ENCODE measurements around the gene ADARB2. TPM values are rescaled to one million over a fixed set of nuclear protein-coding genes. Genes with fewer than 3 reads are reported as not detected.

The ADARB2 gene
- total and polyA plus RNA-seq, 3 experiments from 2014 or later, result not detected

DNA sequence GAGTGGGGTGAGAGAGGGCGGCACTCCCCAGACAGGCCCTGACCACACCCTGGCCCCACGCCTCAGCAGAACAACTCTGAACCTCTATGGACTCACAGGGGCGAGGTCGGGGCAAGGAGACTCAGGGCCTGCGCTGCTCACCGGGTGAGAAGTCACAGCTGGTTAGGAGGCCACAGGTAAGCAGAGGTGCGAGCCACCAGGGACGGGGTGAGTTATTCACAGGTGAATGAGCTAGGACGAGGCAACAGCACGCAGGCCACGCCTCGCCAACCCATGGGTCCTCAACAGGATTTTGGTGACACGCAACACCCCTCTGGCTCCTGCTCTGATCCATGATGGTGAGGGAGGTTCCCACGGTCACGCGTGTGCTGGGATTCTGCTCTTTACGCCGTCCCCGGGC, 202.5 kb downstream of the ADARB2 start:
- no peak overlapping the region for H3K27ac ChIP-seq (ENCODE audit: low read depth, low read length)
- Mint-ChIP-seq H3K27ac (no peak overlapping the region), H3K4me3 (no peak overlapping the region), H3K27me3 (peaks cover 3 to 11% of the 10 kb centered on the region in 2 donors), H3K9me3 (peaks cover 0 to 2% (median 0%) of the 10 kb centered on the region in 5 donors), H3K36me3 (no peaks in the 10 kb centered on the region), H3K4me1 (no peaks in the 10 kb centered on the region)
- H3K27me3 ChIP-seq (ENCODE audit: insufficient read depth, low read length, poor library complexity, severe bottlenecking), result no peaks in the 10 kb centered on the region
- POLR2A ChIA-PET, result no interaction called here
- H3K4me3 ChIP-seq (ENCODE audit: low read length), result no peak overlapping the region
- no peaks in the 10 kb centered on the region for H3K9me3 ChIP-seq (ENCODE audit: low read length)
- H3K4me1 ChIP-seq (ENCODE audit: insufficient read depth, low read length), result no peaks in the 10 kb centered on the region
- no peak for DNase-seq
- CTCF ChIA-PET, result no interaction called here
- H3K36me3 ChIP-seq (ENCODE audit: insufficient read depth, low read length), result no peaks in the 10 kb centered on the region

DNA sequence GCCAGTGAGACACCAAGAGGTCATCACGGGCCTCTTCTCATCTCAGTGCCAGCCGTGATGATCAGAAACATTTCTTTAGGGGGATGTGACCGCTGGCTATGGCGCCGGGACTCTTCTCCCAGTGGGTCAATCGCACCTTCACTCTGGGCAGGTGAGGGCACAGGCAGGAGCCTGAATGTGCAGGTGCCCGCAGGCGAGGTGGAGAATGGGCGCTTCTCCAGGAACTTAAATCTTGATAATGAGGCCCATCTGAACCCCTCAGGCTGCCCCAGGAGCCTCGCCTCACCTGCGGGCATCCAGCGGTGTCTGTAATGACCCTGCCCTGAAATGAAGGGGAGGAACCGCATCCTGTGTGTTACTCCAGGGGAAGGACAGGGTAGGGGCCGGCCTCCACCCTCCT, 204.7 kb downstream of the ADARB2 start:
- no peaks in the 10 kb centered on the region for H3K27me3 ChIP-seq (ENCODE audit: insufficient read depth, low read length, poor library complexity, severe bottlenecking)
- ChIA-PET CTCF (no interaction called here), POLR2A (no interaction called here)
- no peak overlapping the region for H3K27ac ChIP-seq (ENCODE audit: low read depth, low read length)
- no peak for DNase-seq
- Mint-ChIP-seq H3K9me3 (peaks cover 0 to 2% (median 0%) of the 10 kb centered on the region in 5 donors), H3K4me1 (no peaks in the 10 kb centered on the region), H3K27me3 (peaks cover 7 to 15% of the 10 kb centered on the region in 2 donors), H3K36me3 (no peaks in the 10 kb centered on the region), H3K4me3 (no peak overlapping the region), H3K27ac (no peak overlapping the region)
- no peaks in the 10 kb centered on the region for H3K36me3 ChIP-seq (ENCODE audit: insufficient read depth, low read length)
- no peak overlapping the region for H3K4me3 ChIP-seq (ENCODE audit: low read length)
- H3K9me3 ChIP-seq (ENCODE audit: low read length), result no peaks in the 10 kb centered on the region
- H3K4me1 ChIP-seq (ENCODE audit: insufficient read depth, low read length), result no peaks in the 10 kb centered on the region

DNA sequence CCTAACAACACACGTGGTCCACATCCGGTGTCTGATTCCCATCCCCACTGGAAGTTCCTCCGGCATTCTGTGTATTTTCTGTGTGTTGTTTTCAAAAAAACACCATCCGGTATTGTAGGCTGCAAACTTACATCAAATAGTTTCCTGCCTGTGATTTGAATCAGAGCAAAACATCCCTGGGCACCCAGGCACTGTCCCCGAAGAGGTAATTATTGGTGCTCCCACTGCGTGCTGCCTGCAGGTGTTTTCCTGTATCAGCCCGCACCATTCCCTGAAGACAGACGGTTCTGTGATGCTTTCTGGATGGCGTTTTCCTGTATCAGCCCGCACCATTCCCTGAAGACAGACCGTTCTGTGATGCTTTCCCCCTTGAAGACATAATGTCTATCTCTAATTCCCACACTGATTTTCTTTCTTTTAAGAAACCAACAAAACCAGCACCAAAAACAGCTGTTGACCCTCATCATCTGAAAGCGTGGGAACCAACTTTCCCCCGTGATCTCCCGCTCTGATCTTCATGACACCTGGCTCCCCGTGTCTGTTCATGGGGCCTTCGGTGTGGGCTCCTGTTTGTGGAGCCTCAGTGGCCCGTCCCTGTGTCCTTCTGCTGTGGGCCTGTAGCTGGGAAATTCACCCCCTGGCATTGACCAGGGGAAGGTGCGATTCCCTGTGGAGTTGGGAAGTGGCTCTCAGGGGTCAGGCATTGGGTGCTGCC, 205.3 kb downstream of the ADARB2 start:
- DNase-seq, result no peak
- Mint-ChIP-seq H3K4me1 (no peaks in the 10 kb centered on the region), H3K9me3 (peaks cover 0 to 2% (median 0%) of the 10 kb centered on the region in 5 donors), H3K4me3 (no peak overlapping the region), H3K36me3 (no peaks in the 10 kb centered on the region), H3K27ac (no peak overlapping the region), H3K27me3 (peaks cover 7 to 15% of the 10 kb centered on the region in 2 donors)
- no peaks in the 10 kb centered on the region for H3K36me3 ChIP-seq (ENCODE audit: insufficient read depth, low read length)
- H3K4me3 ChIP-seq (ENCODE audit: low read length), result no peak overlapping the region
- H3K27me3 ChIP-seq (ENCODE audit: insufficient read depth, low read length, poor library complexity, severe bottlenecking), result no peaks in the 10 kb centered on the region
- CTCF ChIA-PET, result no interaction called here
- no peaks in the 10 kb centered on the region for H3K9me3 ChIP-seq (ENCODE audit: low read length)
- no peak overlapping the region for H3K27ac ChIP-seq (ENCODE audit: low read depth, low read length)
- H3K4me1 ChIP-seq (ENCODE audit: insufficient read depth, low read length), result no peaks in the 10 kb centered on the region
- POLR2A ChIA-PET, result no interaction called here

DNA sequence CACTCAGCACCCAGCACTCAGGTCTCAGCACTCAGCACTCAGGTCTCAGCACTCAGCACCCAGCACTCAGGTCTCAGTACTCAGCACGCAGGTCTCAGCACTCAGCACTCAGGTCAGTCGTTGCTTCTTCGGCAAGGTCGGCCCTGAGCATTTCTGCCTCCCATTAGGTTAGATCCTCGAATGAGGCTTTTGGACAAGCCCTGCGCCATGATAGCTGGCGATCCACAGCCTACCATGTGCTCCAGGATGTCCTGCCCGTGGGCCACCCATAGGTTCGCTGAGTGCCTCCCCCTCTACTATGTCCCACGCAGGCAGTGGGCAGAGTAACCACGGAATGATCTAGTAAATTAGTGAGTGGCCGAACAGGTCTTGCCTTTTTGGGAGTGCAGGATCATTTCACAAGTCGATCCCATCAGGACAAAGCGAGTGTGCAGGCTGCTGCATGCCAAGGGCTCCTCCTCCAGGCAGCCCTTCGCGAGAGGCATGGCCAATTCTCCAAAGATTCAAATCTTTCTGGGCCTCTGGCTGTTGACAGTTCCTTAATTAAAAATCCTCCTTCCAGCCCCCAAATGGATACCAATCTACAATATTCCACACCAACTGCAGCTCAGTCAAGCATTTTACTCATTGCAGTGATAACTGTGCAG, 206.3 kb downstream of the ADARB2 start:
- DNase-seq, result no peak
- H3K9me3 Mint-ChIP-seq, result peaks cover 0 to 2% (median 0%) of the 10 kb centered on the region in 5 donors
- Histone ChIP-seq H3K27ac (ENCODE audit: low read depth, low read length) (no peak overlapping the region), H3K9me3 (ENCODE audit: low read length) (no peaks in the 10 kb centered on the region), H3K4me1 (ENCODE audit: insufficient read depth, low read length) (no peaks in the 10 kb centered on the region), H3K36me3 (ENCODE audit: insufficient read depth, low read length) (no peaks in the 10 kb centered on the region), H3K27me3 (ENCODE audit: insufficient read depth, low read length, poor library complexity, severe bottlenecking) (no peaks in the 10 kb centered on the region), H3K4me3 (ENCODE audit: low read length) (no peak overlapping the region)
- CTCF ChIA-PET, result no interaction called here
- H3K4me1 Mint-ChIP-seq, result no peaks in the 10 kb centered on the region
- H3K27ac Mint-ChIP-seq, result no peak overlapping the region
- no peak overlapping the region for H3K4me3 Mint-ChIP-seq
- POLR2A ChIA-PET, result no interaction called here
- no peaks in the 10 kb centered on the region for H3K36me3 Mint-ChIP-seq
- peaks cover 7 to 15% of the 10 kb centered on the region in 2 donors for H3K27me3 Mint-ChIP-seq

DNA sequence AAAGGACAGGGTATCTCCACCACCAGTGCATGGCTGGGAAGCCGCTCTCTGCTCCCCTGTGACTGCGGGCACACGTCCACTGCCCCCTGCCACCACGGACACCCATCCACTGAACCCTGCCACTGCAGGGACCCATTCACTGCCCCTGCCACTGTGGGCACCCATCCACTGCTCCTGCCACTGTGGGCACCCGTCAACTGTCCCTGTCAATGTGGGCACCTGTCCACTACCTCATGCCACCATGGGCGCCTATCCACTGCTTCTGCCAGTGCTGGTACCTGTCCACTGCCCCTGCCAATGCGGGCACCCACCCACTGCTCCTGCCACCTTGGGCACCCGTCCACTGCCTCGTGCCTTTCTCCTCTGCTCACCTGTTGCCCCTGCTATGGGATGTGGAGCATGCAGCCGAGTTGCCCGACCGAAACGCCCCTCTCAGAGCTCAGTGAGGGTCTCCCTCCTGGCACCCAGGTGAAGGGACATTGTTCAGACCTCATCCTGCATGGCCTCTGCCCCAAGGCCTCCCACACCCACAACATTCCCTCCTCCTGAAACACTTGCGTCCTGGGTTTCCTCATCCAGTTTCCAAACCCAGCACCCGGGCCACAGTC, 207.4 kb downstream of the ADARB2 start:
- no peak for DNase-seq
- POLR2A ChIA-PET, result no interaction called here
- Histone ChIP-seq H3K4me3 (ENCODE audit: low read length) (no peak overlapping the region), H3K4me1 (ENCODE audit: insufficient read depth, low read length) (no peaks in the 10 kb centered on the region), H3K27ac (ENCODE audit: low read depth, low read length) (no peak overlapping the region), H3K36me3 (ENCODE audit: insufficient read depth, low read length) (no peaks in the 10 kb centered on the region), H3K9me3 (ENCODE audit: low read length) (no peaks in the 10 kb centered on the region), H3K27me3 (ENCODE audit: insufficient read depth, low read length, poor library complexity, severe bottlenecking) (no peaks in the 10 kb centered on the region)
- Mint-ChIP-seq H3K9me3 (peaks cover 0 to 2% (median 0%) of the 10 kb centered on the region in 5 donors), H3K4me3 (no peak overlapping the region), H3K36me3 (no peaks in the 10 kb centered on the region), H3K27ac (no peak overlapping the region), H3K4me1 (no peaks in the 10 kb centered on the region), H3K27me3 (peaks cover 7 to 15% of the 10 kb centered on the region in 2 donors)
- CTCF ChIA-PET, result no interaction called here

DNA sequence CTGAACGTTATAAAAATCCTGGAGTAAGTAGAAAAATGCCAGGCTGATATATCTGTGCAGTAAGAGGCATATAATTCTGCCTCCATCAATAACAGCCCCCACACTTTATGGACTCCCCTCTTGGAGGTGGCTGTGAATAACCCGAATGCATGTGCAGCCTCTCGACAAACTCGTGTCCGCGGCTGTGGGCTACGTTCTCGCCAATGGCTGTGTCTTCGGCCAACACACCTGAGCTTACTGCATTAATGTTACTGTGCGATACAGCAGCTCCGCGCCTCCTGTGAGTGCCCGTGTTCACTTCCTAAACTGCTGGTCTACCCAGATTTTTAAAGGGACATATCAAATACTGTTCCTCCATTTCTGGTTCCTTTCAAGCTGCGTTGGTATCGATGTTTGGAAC, 209.4 kb downstream of the ADARB2 start:
- Histone ChIP-seq H3K4me3 (ENCODE audit: low read length) (no peak overlapping the region), H3K27ac (ENCODE audit: low read depth, low read length) (no peak overlapping the region), H3K9me3 (ENCODE audit: low read length) (no peaks in the 10 kb centered on the region), H3K4me1 (ENCODE audit: insufficient read depth, low read length) (no peaks in the 10 kb centered on the region), H3K36me3 (ENCODE audit: insufficient read depth, low read length) (no peaks in the 10 kb centered on the region), H3K27me3 (ENCODE audit: insufficient read depth, low read length, poor library complexity, severe bottlenecking) (no peaks in the 10 kb centered on the region)
- Mint-ChIP-seq H3K27ac (no peak overlapping the region), H3K27me3 (peaks cover 9 to 15% of the 10 kb centered on the region in 2 donors), H3K4me1 (no peaks in the 10 kb centered on the region), H3K9me3 (no peaks in the 10 kb centered on the region), H3K4me3 (no peak overlapping the region), H3K36me3 (no peaks in the 10 kb centered on the region)
- DNase-seq, result no peak
- ChIA-PET POLR2A (no interaction called here), CTCF (no interaction called here)

DNA sequence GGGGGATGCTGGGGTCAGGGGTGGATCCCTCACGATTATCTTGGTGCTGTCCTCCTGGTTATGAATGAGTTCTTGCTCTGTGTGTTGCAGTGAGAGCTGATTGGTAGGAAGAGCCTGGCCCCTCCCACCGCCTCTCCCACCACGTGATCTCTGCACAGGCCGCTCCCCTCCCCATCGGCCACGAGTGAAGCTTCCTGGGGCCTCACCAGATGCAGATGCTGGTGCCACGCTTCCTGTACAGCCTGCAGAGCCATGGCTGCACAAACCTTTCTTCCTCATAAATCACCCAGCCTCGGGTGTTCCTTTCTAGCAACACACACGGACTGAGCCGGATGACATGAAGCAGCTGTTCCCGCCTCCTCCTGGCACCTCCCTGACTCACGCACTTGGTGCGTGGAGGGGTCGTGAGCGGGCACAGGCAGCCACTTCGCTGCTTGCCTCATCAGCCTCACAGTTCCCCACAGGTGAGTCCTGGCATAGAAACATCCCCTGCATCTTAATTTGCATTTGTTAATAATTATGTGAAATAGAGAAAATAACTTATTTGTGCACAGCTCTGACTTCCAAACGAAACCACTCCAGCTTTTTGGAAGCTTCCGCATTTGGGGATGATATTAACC, 210.8 kb downstream of the ADARB2 start:
- Histone ChIP-seq H3K4me3 (ENCODE audit: low read length) (no peak overlapping the region), H3K9me3 (ENCODE audit: low read length) (no peaks in the 10 kb centered on the region), H3K27me3 (ENCODE audit: insufficient read depth, low read length, poor library complexity, severe bottlenecking) (no peaks in the 10 kb centered on the region), H3K27ac (ENCODE audit: low read depth, low read length) (no peak overlapping the region), H3K4me1 (ENCODE audit: insufficient read depth, low read length) (no peaks in the 10 kb centered on the region), H3K36me3 (ENCODE audit: insufficient read depth, low read length) (no peaks in the 10 kb centered on the region)
- CTCF ChIA-PET, result no interaction called here
- H3K9me3 Mint-ChIP-seq, result no peaks in the 10 kb centered on the region
- H3K4me1 Mint-ChIP-seq, result no peaks in the 10 kb centered on the region
- POLR2A ChIA-PET, result no interaction called here
- no peak overlapping the region for H3K4me3 Mint-ChIP-seq
- DNase-seq, result no peak
- no peaks in the 10 kb centered on the region for H3K36me3 Mint-ChIP-seq
- H3K27me3 Mint-ChIP-seq, result peaks cover 9 to 15% of the 10 kb centered on the region in 2 donors
- H3K27ac Mint-ChIP-seq, result no peak overlapping the region
